Esophagus squamous epithelium (tissue), 5 donors: ENCODE data around the gene CERS4. TPM values are rescaled to one million over a fixed set of nuclear protein-coding genes. Genes with fewer than 3 reads are reported as not detected.

Source experiments
- DNase-seq: peaks from one replicate; lab custom pipeline; 2025; lab: John Stamatoyannopoulos, UW
- H3K27ac ChIP-seq, 4 donors: fragments of 200-600 bp; sonication (generic); one replicate each; pipeline ENCODE4 v1.5.1; 2016 to 2019; ENCODE audit warnings: mild to moderate bottlenecking in 1 of 4
- H3K27me3 ChIP-seq, 4 donors: fragments of 200-600 bp; sonication (generic); 1 replicate in 3 of 4; 2 replicates in 1 of 4; pipeline versions ENCODE4 v1.5.1 to v1.6.0; 2017 to 2021; ENCODE audit warnings: antibody characterized with exemption in 1 of 4
- H3K36me3 ChIP-seq, 3 donors: fragments of 200-600 bp; sonication (generic); one replicate each; pipeline ENCODE4 v1.5.1; 2016 to 2019
- H3K4me1 ChIP-seq, 3 donors: fragments of 200-600 bp; sonication (generic); one replicate each; pipeline ENCODE4 v1.5.1; 2017 to 2019
- H3K4me3 ChIP-seq, 4 donors: fragments of 200-600 bp; sonication (generic); 1 replicate in 3 of 4; 2 replicates in 1 of 4; pipeline ENCODE4 v1.5.1; 2016 to 2019; ENCODE audit warnings: mild to moderate bottlenecking in 2 of 4, moderate library complexity in 1 of 4
- H3K9me3 ChIP-seq, 3 donors: fragments of 200-600 bp; sonication (generic); one replicate each; pipeline ENCODE4 v1.5.1; 2016 to 2019
- POLR2A ChIP-seq, 4 donors: fragments of 450-650 bp; IDR thresholded peaks; one replicate each; pipeline ENCODE4 v1.6.1; 2017; ENCODE audit warnings: antibody characterized with exemption in 4 of 4, mild to moderate bottlenecking in 4 of 4, moderate library complexity in 3 of 4
- WGBS, 2 donors: methylation state at CpG; one replicate each; pipeline ENCODE4 v1.1.5; 2018; 5-methylcytosine and 5-hydroxymethylcytosine counted together
- intact Hi-C: fragments of 100-400 bp; cut with DNase I; formaldehyde crosslinking; loops from one replicate; pipeline ENCODE4 v1.15.0; 2022
- total RNA-seq, 4 donors: library from RNA; depleted of rRNA; stranded (reverse); fragments of >200 nt; gene quantifications; one replicate each; pipeline ENCODE4 v1.1.0, GENCODE V29; 2016
- TF ChIP-seq, protein P1 (sequence below), 6 experiments: fragments of 450-650 bp in 4 of 6; fragments of 200-600 bp in 2 of 6; sonication (generic) in 2 of 6; IDR thresholded peaks; one replicate each; pipeline ENCODE4 v1.5.1; 2016 to 2019; ENCODE audit warnings: antibody characterized with exemption in 6 of 6, mild to moderate bottlenecking in 4 of 6, moderate library complexity in 4 of 6
- donor health status: DM: yes; HTN: yes; CAD: no.

Gene CERS4
- total RNA-seq, 4 donors from 2014 or later, result 44.1 to 184 (median 89.1) TPM

DNA sequence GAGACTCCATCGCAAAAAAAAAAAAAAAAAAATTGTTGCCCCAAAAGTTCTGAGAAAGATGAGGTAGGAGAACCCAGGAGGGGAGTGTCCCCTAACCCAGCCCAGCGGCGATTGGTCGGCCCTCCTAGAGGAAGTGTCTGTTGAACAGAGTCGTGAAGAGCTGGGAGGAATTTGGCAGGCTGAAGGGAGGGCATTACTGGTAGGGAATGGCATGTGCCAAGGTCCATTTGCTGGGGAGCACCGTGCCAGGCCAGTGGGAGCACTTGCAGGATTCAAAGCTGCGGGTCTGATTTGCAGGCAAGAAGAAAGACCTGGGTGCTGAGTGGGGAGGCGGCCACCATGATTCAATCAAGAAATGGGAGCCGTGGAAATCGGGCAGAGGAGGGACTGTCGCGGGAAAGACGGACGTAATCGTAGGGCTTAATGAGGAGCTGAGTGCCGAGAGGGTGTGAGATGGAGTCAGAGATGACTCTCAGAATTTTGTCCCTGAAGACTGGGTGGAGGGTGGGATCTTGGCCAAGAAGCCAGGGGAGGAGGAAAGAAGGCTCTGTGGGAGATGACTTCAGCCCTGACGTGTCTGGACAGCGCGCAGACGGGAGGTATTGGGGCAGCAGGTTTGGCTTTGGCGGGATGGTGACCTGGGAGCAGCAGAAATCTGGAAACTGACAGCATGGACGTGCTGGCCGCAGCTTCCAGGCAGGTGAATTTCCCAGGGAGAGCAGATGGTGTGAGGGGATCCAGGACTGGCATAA is 15.4 kb downstream of the CERS4 start:
- 54 to 60% methylated on average over 19 to 22 of the region's 23 CpGs for WGBS, 2 donors
- H3K4me3 ChIP-seq, result no peak overlapping the region
- peaks cover 10 to 52% (median 12%) of the 10 kb centered on the region in 3 donors for H3K4me1 ChIP-seq
- TF ChIP-seq, protein P1, sequence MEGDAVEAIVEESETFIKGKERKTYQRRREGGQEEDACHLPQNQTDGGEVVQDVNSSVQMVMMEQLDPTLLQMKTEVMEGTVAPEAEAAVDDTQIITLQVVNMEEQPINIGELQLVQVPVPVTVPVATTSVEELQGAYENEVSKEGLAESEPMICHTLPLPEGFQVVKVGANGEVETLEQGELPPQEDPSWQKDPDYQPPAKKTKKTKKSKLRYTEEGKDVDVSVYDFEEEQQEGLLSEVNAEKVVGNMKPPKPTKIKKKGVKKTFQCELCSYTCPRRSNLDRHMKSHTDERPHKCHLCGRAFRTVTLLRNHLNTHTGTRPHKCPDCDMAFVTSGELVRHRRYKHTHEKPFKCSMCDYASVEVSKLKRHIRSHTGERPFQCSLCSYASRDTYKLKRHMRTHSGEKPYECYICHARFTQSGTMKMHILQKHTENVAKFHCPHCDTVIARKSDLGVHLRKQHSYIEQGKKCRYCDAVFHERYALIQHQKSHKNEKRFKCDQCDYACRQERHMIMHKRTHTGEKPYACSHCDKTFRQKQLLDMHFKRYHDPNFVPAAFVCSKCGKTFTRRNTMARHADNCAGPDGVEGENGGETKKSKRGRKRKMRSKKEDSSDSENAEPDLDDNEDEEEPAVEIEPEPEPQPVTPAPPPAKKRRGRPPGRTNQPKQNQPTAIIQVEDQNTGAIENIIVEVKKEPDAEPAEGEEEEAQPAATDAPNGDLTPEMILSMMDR (IDR thresholded peaks at IDR 0.05), result no peak
- TF ChIP-seq POLR2A (IDR thresholded peaks at IDR 0.05), result peak in 1 of 4 donors; percentile 16
- no peak for DNase-seq
- intact Hi-C loops, result no loop called here
- H3K27ac ChIP-seq, result peak overlapping the region; percentile 84 to 91 (median 86)
- H3K36me3 ChIP-seq, result peaks cover 0 to 5% (median 0%) of the 10 kb centered on the region in 3 donors
- no peaks in the 10 kb centered on the region for H3K9me3 ChIP-seq
- no peaks in the 10 kb centered on the region for H3K27me3 ChIP-seq

DNA sequence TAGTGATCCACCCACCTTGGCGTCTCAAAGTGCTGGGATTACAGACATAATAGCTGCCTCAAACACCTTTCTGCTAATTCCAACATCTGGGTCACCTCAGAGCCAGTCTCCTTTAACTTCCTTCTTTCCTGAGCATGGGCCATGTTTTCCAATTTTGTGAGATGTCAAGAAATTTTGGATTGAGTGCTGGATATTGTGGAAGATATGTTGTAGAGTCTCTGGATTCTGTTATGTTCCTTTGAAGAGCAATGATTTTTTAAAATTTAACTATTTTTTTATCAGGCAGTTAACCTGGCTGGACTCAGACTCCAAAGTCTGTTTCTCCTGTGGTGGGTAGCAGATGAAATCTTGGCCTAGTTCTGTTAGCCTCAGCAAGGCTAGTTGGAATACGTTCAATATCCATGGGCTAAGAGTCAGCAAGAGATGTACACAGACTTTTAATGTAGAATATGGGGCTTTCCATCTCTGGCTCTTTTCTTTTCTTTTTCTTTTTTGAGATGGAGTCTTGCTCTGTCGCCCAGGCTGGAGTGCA is 22.0 kb downstream of the CERS4 start:
- WGBS, 2 donors, result 95 to 100% methylated on average over 2 of the region's 3 CpGs
- intact Hi-C loops, result no loop called here
- no peaks in the 10 kb centered on the region for H3K27me3 ChIP-seq
- H3K27ac ChIP-seq, result no peak overlapping the region
- peaks cover 0 to 9% (median 0%) of the 10 kb centered on the region in 3 donors for H3K4me1 ChIP-seq
- DNase-seq, result no peak
- peaks cover 0 to 10% (median 0%) of the 10 kb centered on the region in 3 donors for H3K9me3 ChIP-seq
- no peak overlapping the region for H3K4me3 ChIP-seq
- TF ChIP-seq, protein P1 (IDR thresholded peaks at IDR 0.05), result no peak
- no peak for TF ChIP-seq POLR2A (IDR thresholded peaks at IDR 0.05)
- peaks cover 0 to 31% (median 0%) of the 10 kb centered on the region in 3 donors for H3K36me3 ChIP-seq

DNA sequence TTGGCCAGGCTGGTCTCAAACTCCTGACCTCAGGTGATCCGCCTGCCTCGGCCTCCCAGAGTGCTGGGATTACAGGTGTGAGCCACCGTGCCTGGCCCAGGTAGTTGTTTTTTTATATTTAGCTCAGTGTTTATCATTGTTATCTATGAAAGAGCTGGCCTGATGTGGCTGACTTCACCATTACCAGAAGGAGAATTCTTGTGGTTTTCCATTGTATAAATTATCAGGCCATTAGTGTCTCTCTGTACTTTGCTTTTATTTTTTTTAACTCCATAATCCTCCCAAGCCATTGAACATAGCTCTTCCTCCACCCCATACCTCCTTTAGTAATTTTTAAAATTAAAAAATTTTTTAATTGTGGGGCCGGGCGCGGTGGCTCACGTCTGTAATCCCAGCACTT is 24.2 kb downstream of the CERS4 start:
- Histone ChIP-seq H3K27me3 (no peaks in the 10 kb centered on the region), H3K27ac (no peak overlapping the region), H3K9me3 (peaks cover 0 to 10% (median 0%) of the 10 kb centered on the region in 3 donors), H3K4me1 (peaks cover 0 to 9% (median 4%) of the 10 kb centered on the region in 3 donors), H3K4me3 (no peak overlapping the region), H3K36me3 (peaks cover 0 to 31% (median 0%) of the 10 kb centered on the region in 3 donors)
- intact Hi-C loops, result no loop called here
- no peak for DNase-seq
- no peak for TF ChIP-seq POLR2A (IDR thresholded peaks at IDR 0.05)
- TF ChIP-seq, protein P1 (IDR thresholded peaks at IDR 0.05), result no peak
- 75 to 76% methylated on average over 7 of the region's 7 CpGs for WGBS, 2 donors

DNA sequence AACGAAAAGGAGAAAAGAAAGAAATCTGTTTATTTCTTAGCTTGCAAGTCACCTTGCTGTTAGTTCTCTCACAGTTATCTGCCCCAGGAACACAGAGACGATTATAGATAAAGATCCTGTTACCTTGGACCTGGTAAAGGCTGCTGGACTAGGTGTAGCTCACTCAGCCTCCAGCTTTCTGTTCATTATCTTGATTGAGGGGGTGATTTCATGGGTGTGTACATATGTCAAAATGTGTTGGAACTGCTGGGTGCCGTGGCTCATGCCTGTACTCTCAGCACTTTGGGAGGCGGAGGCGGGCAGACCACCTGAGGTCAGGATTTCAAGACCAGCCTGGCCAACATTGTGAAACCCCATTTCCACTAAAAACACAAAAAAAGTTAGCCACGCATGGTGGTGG is 27.9 kb downstream of the CERS4 start:
- Histone ChIP-seq H3K36me3 (peaks cover 0 to 16% (median 0%) of the 10 kb centered on the region in 3 donors), H3K4me3 (no peak overlapping the region), H3K27ac (no peak overlapping the region), H3K4me1 (peaks cover 12 to 40% (median 29%) of the 10 kb centered on the region in 3 donors), H3K27me3 (no peaks in the 10 kb centered on the region), H3K9me3 (no peaks in the 10 kb centered on the region)
- DNase-seq, result no peak
- TF ChIP-seq POLR2A (IDR thresholded peaks at IDR 0.05), result no peak
- TF ChIP-seq, protein P1 (IDR thresholded peaks at IDR 0.05), result no peak
- intact Hi-C loops, result no loop called here
- WGBS, 2 donors, result 69 to 92% methylated on average over 4 to 6 of the region's 6 CpGs

DNA sequence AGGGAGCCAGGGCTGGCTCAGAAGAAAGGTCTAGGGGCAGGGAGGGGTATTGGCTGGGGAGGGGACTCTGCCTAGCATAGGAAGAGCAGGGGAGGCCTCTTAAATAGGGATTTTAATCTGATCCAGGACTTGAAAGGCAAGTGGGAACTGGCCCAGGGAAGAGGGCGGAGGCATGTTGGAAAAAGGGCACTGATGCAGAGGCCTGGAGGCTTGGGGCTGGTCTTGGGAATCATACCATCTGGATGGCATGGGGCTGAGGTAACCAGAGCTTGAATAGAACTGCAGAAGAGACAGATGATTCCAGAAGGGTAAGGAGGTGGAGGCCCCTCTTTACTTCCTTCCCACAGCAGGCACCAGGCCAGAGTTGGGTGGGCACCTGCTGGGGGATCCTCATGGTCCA is 29.1 kb downstream of the CERS4 start:
- WGBS, 2 donors, result 50 to 67% methylated on average over 1 of the region's 1 CpG
- intact Hi-C loops, result no loop called here
- no peak overlapping the region for H3K4me3 ChIP-seq
- DNase-seq, result no peak
- H3K9me3 ChIP-seq, result peaks cover 0 to 2% (median 0%) of the 10 kb centered on the region in 3 donors
- H3K27ac ChIP-seq, result peak overlapping the region in 3 of 4 donors; percentile 11 to 48 (median 42)
- H3K36me3 ChIP-seq, result peaks cover 0 to 17% (median 0%) of the 10 kb centered on the region in 3 donors
- H3K27me3 ChIP-seq, result no peaks in the 10 kb centered on the region
- TF ChIP-seq POLR2A (IDR thresholded peaks at IDR 0.05), result no peak
- TF ChIP-seq, protein P1 (IDR thresholded peaks at IDR 0.05), result no peak
- peaks cover 12 to 43% (median 30%) of the 10 kb centered on the region in 3 donors for H3K4me1 ChIP-seq
